Activated CD4-positive, alpha-beta memory T cell treated with anti-CD3 and anti-CD28 coated beads for 36 hours (primary cell): ENCODE data around the gene KAZN. TPM values are rescaled to one million over a fixed set of nuclear protein-coding genes. Genes with fewer than 3 reads are reported as not detected.

Experiments
- CTCF ChIA-PET: fragments of 350-600 bp; sonication (Branson Sonifier 250); formaldehyde crosslinking; loops from one replicate; lab custom pipeline; 2021; ENCODE audit warnings: antibody characterized with exemption, inconsistent platforms; lab: Charles Lee
- POLR2A ChIA-PET: fragments of 350-600 bp; sonication (Branson Sonifier 250); formaldehyde crosslinking; loops from one replicate; lab custom pipeline; 2021; ENCODE audit warnings: antibody characterized with exemption; lab: Charles Lee
- DNase-seq: peaks from one replicate; pipeline ENCODE4 v3.0.0-alpha.2; 2020
- H3K27ac Mint-ChIP-seq: one replicate; pipeline ENCODE4 v1.8.0; 2021; ENCODE audit warnings: mixed read lengths
- H3K27me3 Mint-ChIP-seq: one replicate; pipeline ENCODE4 v1.8.0; 2021; ENCODE audit warnings: mixed read lengths
- H3K36me3 Mint-ChIP-seq: one replicate; pipeline ENCODE4 v1.8.0; 2021; ENCODE audit warnings: mixed read lengths
- H3K4me1 Mint-ChIP-seq: one replicate; pipeline ENCODE4 v1.8.0; 2021; ENCODE audit warnings: low read depth, mixed read lengths
- H3K4me3 Mint-ChIP-seq: one replicate; pipeline ENCODE4 v1.8.0; 2021; ENCODE audit warnings: mild to moderate bottlenecking, mixed read lengths
- H3K9me3 Mint-ChIP-seq: one replicate; pipeline ENCODE4 v1.8.0; 2021; ENCODE audit warnings: mixed read lengths
- intact Hi-C: fragments of 100-400 bp; cut with micrococcal nuclease; formaldehyde crosslinking; loops from one replicate; pipeline ENCODE4 v1.15.1; 2023
- total RNA-seq, 2 experiments: library from RNA; stranded (reverse); gene quantifications; one replicate each; pipeline ENCODE4 v1.2.3, GENCODE V29; 2021

KAZN gene
- total RNA-seq, 2 experiments from 2014 or later = 0.31 to 0.33 TPM

GRCh38 chr1:15146971-15147376 lies 548.5 kb downstream of the KAZN start:
- ChIA-PET CTCF (no interaction called here), POLR2A (no interaction called here)

DNA sequence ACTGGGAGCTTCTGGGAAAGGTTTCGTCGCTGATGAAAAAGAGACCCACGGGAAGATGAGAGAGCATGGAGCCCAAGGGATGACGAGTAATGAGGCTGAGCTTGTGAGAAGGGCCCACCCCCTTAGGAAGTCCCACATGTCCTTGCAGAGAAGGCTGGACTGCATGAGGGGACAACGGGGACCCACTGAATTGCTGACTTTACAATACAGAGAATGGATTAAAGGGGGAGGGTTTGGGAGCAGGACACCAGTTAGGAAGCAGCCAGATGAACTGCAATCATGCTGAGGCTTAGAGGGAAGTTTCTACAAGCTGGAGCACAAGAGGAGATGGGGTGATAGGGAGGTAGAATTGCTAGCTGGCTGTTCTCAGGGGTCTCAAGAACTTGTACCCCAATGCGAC lies 549.5 kb downstream of the KAZN start:
- ChIA-PET CTCF (interaction anchor here (0.5 kb wide), 1 partner anchor 115 kb away, joined by 5 read pairs; no protein-coding TSS in a partner anchor), POLR2A (no interaction called here)
- intact Hi-C loops = no loop called here
- Mint-ChIP-seq H3K9me3 (no peaks in the 10 kb centered on the region), H3K27ac (no peak overlapping the region), H3K36me3 (no peaks in the 10 kb centered on the region), H3K27me3 (peaks cover 50% of the 10 kb centered on the region), H3K4me1 (peaks cover 3% of the 10 kb centered on the region), H3K4me3 (no peak overlapping the region)
- DNase-seq = no peak

More at GRCh38 chr1:15146971-15147376, 548.5 kb downstream of the KAZN start:
- DNase-seq = no peak
- Mint-ChIP-seq H3K27ac (no peak overlapping the region), H3K27me3 (peaks cover 43% of the 10 kb centered on the region), H3K36me3 (no peaks in the 10 kb centered on the region), H3K4me1 (no peaks in the 10 kb centered on the region), H3K9me3 (no peaks in the 10 kb centered on the region), H3K4me3 (no peak overlapping the region)
- intact Hi-C loops = no loop called here

- H3K9me3 Mint-ChIP-seq = no peaks in the 10 kb centered on the region
- CTCF ChIA-PET = no interaction called here
- no peak for DNase-seq
Observed at GRCh38 chr1:15148475-15148874, 550.0 kb downstream of the KAZN start.

DNA sequence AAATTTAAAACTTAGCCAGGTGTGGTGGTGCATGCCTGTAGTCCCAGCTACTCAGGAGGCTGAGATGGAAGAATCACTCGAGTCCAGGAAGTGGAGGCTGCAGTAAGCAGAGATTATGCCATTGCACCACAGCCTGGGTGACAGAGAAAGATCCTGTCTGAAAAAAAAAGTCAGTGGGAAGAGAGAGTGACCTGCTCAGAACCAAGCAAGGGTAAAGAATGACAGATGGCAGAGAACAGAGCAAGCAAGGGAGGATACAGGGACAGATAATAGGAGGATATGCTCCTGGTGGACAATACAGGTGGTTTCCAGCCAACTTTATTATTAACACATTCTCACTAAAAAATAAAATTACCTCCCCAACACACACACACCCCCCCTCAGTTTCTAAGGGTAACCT lies 550.5 kb downstream of the KAZN start:
- POLR2A ChIA-PET = no interaction called here
- Mint-ChIP-seq H3K27me3 (peaks cover 49% of the 10 kb centered on the region), H3K9me3 (no peaks in the 10 kb centered on the region), H3K27ac (no peak overlapping the region), H3K4me3 (no peak overlapping the region), H3K4me1 (peaks cover 6% of the 10 kb centered on the region), H3K36me3 (no peaks in the 10 kb centered on the region)
- intact Hi-C loops = no loop called here
- CTCF ChIA-PET = no interaction called here
- no peak for DNase-seq

More at GRCh38 chr1:15148475-15148874, 550.0 kb downstream of the KAZN start:
- POLR2A ChIA-PET = no interaction called here
- Mint-ChIP-seq H3K4me1 (peaks cover 6% of the 10 kb centered on the region), H3K4me3 (no peak overlapping the region), H3K27me3 (peaks cover 49% of the 10 kb centered on the region), H3K27ac (no peak overlapping the region), H3K36me3 (no peaks in the 10 kb centered on the region)
- intact Hi-C loops = no loop called here

GRCh38 chr1:15150376-15150775 lies 551.9 kb downstream of the KAZN start:
- Mint-ChIP-seq H3K27me3 (peaks cover 46% of the 10 kb centered on the region), H3K36me3 (no peaks in the 10 kb centered on the region), H3K4me3 (no peak overlapping the region), H3K9me3 (no peaks in the 10 kb centered on the region), H3K27ac (no peak overlapping the region), H3K4me1 (peaks cover 13% of the 10 kb centered on the region)
- DNase-seq = no peak
- CTCF ChIA-PET = interaction anchor here (1.0 to 1.7 kb wide), 2 partner anchors 121 to 122 kb away, joined by 3 to 6 read pairs; no protein-coding TSS in a partner anchor
- intact Hi-C loops = no loop called here
- POLR2A ChIA-PET = no interaction called here

GRCh38 chr1:15151377-15151806 lies 552.9 kb downstream of the KAZN start:
- H3K4me3 Mint-ChIP-seq = no peak overlapping the region
- H3K4me1 Mint-ChIP-seq = peaks cover 23% of the 10 kb centered on the region
- POLR2A ChIA-PET = no interaction called here
- DNase-seq = no peak
- CTCF ChIA-PET = interaction anchor here (1.7 to 3.3 kb wide), 2 partner anchors 22 to 121 kb away, joined by 6 to 13 read pairs; no protein-coding TSS in a partner anchor
- H3K27me3 Mint-ChIP-seq = peaks cover 43% of the 10 kb centered on the region
- no peak overlapping the region for H3K27ac Mint-ChIP-seq
- intact Hi-C loops = no loop called here
- no peaks in the 10 kb centered on the region for H3K9me3 Mint-ChIP-seq
- no peaks in the 10 kb centered on the region for H3K36me3 Mint-ChIP-seq

DNA sequence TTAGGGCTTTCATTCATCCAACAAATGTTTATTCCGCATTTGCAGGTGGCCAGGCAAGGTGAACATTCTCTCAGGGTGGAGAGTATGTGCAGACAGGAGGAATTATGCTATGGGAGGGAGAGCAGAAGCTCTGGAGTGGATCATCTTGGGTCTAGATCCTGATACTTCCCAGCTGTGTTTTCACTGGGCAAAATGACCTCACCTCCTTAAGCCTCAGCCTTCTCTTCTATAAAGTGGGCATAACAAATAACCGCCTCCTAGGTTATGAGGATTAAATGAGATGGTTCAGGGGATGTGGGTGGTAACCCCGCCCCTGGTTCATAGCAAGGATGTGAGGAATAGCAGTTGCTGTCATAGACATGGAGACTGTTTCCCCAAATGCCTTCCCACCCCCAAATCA lies 553.4 kb downstream of the KAZN start:
- POLR2A ChIA-PET = no interaction called here
- no peaks in the 10 kb centered on the region for H3K36me3 Mint-ChIP-seq
- H3K9me3 Mint-ChIP-seq = no peaks in the 10 kb centered on the region
- peaks cover 41% of the 10 kb centered on the region for H3K27me3 Mint-ChIP-seq
- H3K4me3 Mint-ChIP-seq = no peak overlapping the region
- intact Hi-C loops = loop anchor here (1.0 kb wide), 1 partner anchor 120 kb away; no protein-coding TSS in a partner anchor
- H3K27ac Mint-ChIP-seq = no peak overlapping the region
- DNase-seq = no peak
- H3K4me1 Mint-ChIP-seq = peaks cover 25% of the 10 kb centered on the region
- CTCF ChIA-PET = interaction anchor here (1.7 to 3.3 kb wide), 2 partner anchors 23 to 120 kb away, joined by 6 to 13 read pairs; no protein-coding TSS in a partner anchor

DNA sequence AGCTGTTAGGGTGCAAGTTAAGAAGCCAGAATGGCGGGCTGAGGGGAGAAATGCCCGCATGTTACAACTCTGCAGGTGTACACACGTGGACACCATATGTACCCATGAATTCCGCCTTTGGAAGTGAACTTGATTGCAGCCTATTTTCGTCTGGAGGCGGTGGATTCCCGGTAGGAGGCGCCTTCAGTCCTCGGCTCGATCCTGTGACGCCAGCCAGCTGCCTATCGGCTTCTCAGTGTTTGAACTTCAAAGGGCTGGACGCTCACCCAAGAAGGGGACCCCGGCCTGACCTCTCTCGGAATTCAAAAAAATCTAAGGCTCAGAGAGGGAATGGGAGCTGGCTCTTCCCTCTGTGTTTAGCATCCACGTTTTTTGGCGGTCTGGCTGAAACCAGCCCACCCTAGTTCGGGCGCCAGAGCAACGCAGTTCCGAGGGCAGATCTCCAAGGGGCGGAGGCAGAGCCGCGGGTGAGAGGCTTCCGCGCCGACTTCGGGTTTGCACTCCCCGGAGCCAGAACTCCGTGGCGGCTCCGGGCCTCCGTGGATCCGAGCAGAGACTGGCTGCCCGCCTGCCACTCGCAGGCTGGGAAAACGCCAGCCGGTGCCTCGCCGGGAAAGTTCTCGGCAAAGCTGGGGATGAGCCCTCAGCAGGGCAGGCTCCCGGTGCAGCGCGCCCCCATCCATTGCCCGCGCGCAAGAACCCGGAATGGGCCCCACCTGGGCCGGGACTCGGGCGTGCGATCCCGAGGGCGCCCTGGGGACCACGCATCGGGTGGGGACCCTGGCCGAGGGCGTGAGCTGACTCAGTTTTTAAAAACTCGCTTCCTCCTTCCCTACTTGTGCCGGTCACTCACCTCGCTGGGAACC lies 554.1 kb downstream of the KAZN start:
- CTCF ChIA-PET = interaction anchor here (0.8 to 3.3 kb wide), 3 partner anchors 22 to 119 kb away, joined by 3 to 13 read pairs (median 4); no protein-coding TSS in a partner anchor
- Mint-ChIP-seq H3K27me3 (peaks cover 41% of the 10 kb centered on the region), H3K27ac (no peak overlapping the region), H3K36me3 (no peaks in the 10 kb centered on the region), H3K4me3 (peak overlapping the region; percentile 7), H3K9me3 (no peaks in the 10 kb centered on the region), H3K4me1 (peaks cover 25% of the 10 kb centered on the region)
- intact Hi-C loops = loop anchor here (1.0 kb wide), 1 partner anchor 120 kb away; no protein-coding TSS in a partner anchor
- DNase-seq = peak; percentile 43
- POLR2A ChIA-PET = no interaction called here

GRCh38 chr1:15153184-15153841 lies 554.8 kb downstream of the KAZN start, which contains the start of gene TMEM51:
Gene TMEM51, plus strand, starts transcription at chr1:15153747. Its CDS starts 61,341 bp downstream, at chr1:15215088.
- H3K4me3 Mint-ChIP-seq = peak within 1 kb of the TSS; percentile 7
- intact Hi-C loops = no loop called here
- H3K27ac Mint-ChIP-seq = no peak within 1 kb of the TSS
- DNase-seq = no peak
- H3K4me1 Mint-ChIP-seq = peaks cover 25% of the 10 kb centered on the region
- ChIA-PET CTCF (interaction anchor here (0.8 to 3.3 kb wide), 4 partner anchors 12 to 118 kb away, joined by 3 to 13 read pairs (median 4); no protein-coding TSS in a partner anchor), POLR2A (no interaction called here)
- no peaks in the 10 kb centered on the region for H3K9me3 Mint-ChIP-seq
- no peaks in the 10 kb centered on the region for H3K36me3 Mint-ChIP-seq
- peaks cover 35% of the 10 kb centered on the region for H3K27me3 Mint-ChIP-seq

GRCh38 chr1:15153842-15154479 lies 555.5 kb downstream of the KAZN start:
- peaks cover 25% of the 10 kb centered on the region for H3K4me1 Mint-ChIP-seq
- H3K4me3 Mint-ChIP-seq = no peak overlapping the region
- H3K36me3 Mint-ChIP-seq = no peaks in the 10 kb centered on the region
- CTCF ChIA-PET = interaction anchor here (0.6 to 3.3 kb wide), 3 partner anchors 12 to 87 kb away, joined by 3 to 13 read pairs (median 3); no protein-coding TSS in a partner anchor
- peaks cover 33% of the 10 kb centered on the region for H3K27me3 Mint-ChIP-seq
- intact Hi-C loops = no loop called here
- DNase-seq = peak; percentile 52
- no peak overlapping the region for H3K27ac Mint-ChIP-seq
- POLR2A ChIA-PET = no interaction called here
- no peaks in the 10 kb centered on the region for H3K9me3 Mint-ChIP-seq

DNA sequence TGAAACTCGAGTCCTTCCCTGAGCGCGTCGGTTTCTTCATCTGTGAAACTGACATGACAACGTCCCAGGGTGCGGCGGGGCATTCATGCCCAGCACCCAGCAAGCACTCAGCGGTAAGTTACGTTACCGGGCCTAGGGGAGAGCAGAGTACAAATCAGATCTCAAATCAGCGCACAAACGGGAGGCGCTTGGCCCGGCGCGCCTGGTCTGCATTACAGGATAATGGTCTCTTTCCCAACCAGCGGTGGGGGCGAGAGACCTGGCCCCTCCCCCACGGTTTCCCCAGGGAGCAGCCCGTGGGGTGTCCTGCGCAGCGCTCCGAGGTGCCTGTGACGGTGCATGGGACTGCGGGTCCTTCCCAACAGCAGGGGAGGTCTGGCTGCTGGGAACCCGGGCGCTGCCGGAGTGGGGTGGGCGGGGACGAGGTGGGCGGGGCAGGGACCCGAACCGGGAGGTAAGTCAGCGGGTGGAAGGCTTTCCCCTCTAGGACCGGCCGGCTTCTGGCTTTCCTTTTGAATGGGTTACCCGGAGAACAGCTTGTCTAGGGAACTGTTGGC lies 556.1 kb downstream of the KAZN start:
- CTCF ChIA-PET = interaction anchor here (0.6 to 0.8 kb wide), 2 partner anchors 86 to 118 kb away, joined by 3 read pairs; no protein-coding TSS in a partner anchor

More for the DNA sequence above, 556.1 kb downstream of the KAZN start:
- H3K36me3 Mint-ChIP-seq = no peaks in the 10 kb centered on the region
- intact Hi-C loops = no loop called here
- H3K9me3 Mint-ChIP-seq = no peaks in the 10 kb centered on the region
- peaks cover 33% of the 10 kb centered on the region for H3K27me3 Mint-ChIP-seq
- POLR2A ChIA-PET = no interaction called here
- no peak overlapping the region for H3K4me3 Mint-ChIP-seq
- H3K27ac Mint-ChIP-seq = no peak overlapping the region
- H3K4me1 Mint-ChIP-seq = peaks cover 25% of the 10 kb centered on the region
- DNase-seq = no peak
